H4 (cell line): ENCODE measurements around the gene RABGEF1. TPM values are rescaled to one million over a fixed set of nuclear protein-coding genes. Genes with fewer than 3 reads are reported as not detected.
"Not testable (repeated sequence)": the region's sequence is repeated elsewhere in the genome, so short reads cannot be mapped to it uniquely, and the experiment has no call there.

Source experiments
- DNase-seq: peaks from one replicate; pipeline ENCODE4 v3.0.0-alpha.2; 2015; ENCODE audit warnings: low spot score
- total RNA-seq: library from RNA; depleted of rRNA; stranded (reverse); fragments of >200 nt; shearing (Covaris generic); gene quantifications from 2 replicates; pipeline ENCODE4 v1.2.3, GENCODE V29; 2014

The RABGEF1 gene
- total RNA-seq, 1 experiment from 2014 or later, result 34.0 TPM

DNA sequence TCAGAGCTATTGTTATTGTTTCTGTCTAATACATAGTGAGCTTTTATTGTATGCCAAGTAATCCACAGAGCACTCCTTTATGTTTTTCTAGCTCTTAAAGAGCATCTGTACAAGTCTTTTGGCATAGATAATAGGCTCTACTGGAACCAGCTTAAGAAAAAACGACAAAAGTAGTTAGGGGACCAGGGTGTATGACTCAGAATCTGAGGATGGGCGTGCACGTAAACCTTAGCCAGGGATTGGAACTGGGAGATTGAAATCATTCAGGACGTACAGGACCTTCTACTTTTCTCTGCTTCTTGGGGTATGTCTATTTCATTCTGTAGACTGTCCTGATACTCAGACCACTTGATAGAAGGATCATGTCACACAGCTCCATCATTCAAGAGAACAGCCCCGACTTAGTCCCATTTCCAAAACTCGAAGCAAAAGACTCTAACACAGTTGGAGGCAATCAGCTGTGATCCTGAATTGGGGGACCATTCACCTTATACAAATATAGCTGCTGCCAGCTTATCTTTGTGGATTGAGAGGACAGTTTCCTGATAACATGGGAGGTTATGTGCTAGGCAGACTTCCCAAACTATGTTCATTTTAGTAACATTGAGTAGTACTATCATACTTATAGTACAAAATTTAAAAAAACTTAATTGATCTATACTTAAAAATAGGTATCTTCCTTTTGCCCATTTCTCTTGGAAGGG is 24.9 kb downstream of the RABGEF1 start:
- not testable (repeated sequence) for DNase-seq

DNA sequence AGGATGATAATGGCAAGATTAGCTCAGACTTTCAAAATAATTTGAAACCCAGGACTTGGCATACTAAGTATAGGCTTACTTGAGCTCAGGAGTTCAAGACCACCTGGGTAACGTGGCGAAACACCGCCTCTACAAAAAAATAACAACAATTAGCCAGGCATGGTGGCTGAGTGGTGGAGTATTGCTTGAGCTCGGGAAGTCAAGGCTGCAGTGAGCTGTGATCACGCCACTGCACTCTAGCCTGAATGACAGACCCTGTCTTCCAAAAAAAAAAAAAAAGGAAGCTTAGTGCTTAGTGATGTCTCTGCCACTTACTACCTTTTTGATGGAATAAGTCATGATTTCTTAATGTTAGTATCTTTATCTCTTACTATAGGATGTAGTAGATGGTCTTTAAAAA is 25.5 kb downstream of the RABGEF1 start:
- no peak for DNase-seq

DNA sequence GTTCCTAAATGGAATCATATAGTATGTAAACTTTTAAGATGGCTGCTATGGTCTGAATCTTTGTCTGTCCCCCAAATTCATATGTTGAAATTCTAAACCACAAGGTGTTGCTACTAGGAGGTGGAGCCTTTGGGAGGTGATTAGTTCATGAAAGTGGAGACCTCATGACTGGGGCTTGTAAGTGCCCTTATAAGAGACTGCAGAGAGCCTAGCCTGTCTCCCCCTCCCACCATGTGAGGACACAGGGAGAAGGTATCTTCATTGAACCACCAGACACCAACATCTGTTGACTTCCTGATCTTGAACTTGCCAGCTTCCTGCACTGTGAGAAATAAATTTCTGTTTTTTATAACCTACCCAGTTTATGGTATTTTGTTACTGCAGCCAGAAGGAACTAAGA is 27.0 kb downstream of the RABGEF1 start:
- not testable (repeated sequence) for DNase-seq

DNA sequence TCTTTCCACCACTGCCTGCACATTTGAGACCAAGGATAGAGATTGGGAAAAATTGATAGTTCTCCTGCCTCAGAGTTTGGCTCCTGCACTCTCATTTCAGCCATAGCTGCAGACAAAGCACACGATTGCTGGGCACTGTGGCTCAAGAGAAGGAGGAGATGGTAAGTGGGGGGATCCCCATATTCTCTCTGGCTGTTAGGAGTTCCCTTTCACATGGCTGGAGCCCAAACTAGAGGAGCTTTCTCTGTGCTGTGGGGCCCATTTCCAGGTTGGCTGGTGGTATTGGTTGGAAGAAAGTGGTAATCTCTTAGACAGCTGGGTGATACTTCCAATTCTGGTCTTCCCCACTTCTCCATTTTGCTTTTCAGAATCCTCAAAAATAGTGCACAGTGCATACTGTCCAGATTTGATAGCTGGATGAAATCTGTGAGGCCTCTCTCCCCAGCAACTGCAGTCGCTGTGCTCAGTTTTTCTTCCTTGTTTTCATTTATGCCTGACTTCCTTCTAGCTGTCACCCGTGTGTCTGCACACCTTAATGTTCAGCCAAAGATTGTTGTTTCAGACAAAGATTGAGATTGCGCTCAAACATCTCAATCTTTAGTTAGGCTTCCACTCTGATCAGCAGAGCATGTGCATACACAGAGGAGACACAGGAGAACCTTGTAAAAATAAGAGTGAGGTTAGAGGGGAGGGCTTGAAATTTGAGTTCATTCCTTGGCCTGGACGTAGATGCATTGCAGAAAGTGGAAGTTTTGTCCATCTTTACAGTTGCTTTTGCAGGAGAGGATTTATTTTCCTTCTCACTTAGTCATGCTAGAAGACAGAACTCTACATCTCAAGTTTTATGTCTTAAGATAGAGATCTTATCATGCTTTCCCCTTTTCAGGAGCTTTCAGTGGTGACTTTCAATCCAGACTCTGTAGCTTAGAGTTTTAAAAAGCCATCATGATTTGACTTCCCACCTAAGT is 28.6 kb downstream of the RABGEF1 start:
- DNase-seq, result no peak

DNA sequence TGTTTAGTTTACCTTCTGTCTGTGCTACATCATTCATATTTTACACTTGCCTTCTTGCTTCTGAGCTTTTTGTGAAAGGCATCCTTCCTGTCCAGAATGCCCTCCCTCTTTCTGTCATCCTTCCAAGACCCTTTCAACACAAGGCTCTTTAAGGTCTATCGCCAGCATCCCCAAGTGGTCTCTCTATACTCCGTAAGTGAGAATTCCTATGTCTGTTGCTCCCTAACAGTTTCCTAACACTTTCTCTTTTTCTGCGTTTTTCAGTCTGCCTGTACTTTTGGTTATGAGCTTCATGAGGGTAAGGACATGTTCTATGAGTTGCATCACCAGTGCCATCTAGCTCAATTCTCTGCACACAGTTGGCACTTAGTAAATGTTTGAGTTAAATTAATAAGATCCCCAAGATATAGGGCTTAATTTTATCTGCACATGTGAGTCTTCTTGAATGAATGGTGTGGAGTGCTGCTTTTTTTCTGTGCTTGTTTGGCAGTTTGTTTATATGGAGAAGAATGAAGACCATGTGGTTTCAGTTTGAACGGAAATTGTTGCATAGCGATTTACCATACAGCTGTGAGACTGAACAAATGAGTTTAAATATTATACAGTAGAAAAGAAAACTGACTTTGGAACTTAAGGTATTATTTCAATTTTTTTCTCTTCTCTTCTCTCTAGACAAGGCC is 29.4 kb downstream of the RABGEF1 start:
- no peak for DNase-seq

DNA sequence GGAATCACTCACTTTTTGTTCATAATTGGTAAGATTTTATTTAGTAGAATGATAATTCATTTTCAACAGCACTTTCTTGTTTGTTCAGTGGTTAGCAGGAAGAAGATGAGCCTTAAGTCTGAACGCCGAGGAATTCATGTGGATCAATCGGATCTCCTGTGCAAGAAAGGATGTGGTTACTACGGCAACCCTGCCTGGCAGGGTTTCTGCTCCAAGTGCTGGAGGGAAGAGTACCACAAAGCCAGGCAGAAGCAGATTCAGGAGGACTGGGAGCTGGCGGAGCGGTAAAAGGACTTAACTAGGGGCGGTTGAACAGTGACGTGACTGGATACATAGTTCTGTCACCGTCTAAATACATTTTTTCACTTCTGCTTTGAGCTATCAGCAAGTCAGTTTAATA is 31.3 kb downstream of the RABGEF1 start:
- no peak for DNase-seq

DNA sequence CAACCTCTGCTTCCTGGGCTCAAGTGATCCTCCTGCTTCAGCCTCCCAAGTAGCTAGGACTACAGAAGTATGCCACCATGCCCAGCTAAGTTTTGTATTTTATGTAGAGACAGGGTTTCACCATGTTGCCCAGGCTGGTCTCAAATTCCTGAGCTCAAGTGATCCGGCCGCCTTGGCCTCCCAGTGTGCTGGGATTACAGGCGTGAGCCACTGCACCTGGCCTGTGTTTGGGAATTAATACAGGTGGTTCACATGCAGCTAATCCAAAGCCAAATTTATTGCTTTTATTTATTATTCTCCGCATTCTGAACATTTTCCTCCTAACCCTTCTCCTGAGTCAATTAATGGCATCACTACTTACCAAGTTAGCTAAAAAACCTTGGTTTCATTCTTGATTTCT is 33.2 kb downstream of the RABGEF1 start:
- DNase-seq, result not testable (repeated sequence)

DNA sequence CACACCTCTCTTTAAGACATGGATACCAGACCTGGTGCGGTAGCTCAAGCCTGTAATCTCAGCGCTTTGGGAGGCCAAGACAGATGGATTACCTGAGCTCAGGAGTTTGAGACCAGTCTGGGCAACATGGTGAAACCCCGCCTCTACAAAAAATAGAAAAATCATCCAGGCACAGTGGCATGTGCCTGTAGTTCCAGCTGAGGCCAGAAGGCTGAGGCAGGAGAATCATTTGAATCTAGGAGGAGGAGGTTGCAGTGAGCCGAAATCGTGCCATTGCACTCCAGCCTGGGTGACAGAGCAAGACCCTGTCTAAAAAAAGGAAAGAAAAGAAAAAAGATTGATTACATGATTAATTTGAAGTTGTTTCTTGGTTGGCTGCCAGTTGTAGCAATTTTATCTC is 35.9 kb downstream of the RABGEF1 start:
- not testable (repeated sequence) for DNase-seq

DNA sequence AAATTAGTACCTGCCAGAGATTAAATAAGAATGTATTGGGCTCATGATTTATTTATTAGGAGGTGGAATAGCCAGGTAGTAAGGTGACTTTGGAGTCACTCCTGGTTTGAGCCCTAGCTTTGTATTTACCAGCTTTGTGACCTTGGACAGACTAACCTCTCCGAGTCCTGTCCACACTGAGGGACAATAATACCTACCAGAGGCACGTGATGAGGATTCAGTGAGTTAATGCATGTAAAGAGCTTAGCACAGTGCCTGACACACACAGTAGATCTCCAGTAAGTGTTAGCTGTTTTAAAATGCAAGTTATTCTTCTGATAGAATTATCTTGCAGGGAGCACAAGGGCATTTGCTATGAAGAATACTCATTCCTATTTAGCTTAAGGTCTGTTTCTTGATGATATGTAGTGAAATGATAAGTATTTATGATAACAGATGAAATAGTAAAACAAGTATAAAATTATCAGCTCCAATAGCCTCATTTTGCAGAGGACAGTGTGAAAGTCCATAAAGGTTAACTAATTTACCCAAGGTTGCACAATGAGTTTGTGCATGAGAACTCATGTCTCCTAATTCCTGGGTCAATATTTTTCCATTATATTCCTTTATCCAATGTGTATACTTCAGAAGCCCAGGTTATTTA is 36.4 kb downstream of the RABGEF1 start:
- DNase-seq, result no peak

DNA sequence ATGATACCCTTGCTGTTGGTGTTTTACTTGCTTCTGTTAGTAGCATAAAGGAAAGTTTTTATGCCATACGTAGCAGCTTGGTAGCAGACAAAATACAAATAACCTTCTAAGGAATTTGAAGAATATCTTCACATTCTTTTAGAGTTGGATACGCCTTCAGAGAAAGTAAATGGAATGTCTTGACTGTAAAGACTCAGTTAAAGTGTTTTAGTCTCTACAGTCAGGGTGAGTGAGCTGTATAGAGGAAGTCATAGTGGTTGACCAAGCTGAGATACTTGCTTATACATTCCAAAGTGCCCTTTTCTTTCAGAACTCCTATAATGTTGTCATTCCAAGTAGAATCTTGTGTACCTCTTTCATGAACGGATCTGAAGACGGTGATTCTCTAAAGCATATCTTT is 37.7 kb downstream of the RABGEF1 start:
- DNase-seq, result no peak

DNA sequence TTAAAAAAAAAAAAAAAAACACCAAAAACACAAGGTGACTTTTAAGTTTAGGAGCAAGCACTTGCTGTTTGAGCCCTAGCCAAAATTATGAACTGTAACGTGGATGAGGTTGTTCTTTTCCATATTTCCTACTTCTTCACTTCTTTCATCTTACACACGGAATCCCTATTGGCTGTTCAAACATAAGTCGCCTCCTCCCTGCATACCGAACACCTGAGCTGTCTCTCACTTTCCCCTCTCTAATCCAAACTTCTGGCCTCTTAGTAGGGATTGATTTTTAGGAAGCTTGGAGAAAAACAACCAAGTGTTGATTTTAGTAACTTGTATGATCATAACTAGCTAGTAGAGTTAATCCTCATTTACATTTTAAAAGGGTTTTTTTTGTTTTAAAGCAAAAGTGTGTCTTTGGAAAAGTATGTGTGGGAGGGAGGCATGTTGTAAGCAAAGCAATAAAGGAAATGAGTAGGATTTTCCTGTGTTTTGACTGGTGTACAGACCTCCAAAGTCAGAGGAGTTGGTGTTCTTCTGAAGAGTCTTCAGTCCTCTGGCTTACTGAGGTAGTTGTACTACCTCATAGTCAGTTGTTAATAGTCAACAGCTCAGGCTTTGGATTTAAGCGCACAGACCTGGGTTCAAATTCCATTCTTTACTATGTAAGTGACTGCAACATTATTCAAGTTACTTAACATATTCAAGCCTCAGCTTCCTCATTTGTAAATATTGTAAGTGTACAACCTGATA is 39.3 kb downstream of the RABGEF1 start:
- no peak for DNase-seq

DNA sequence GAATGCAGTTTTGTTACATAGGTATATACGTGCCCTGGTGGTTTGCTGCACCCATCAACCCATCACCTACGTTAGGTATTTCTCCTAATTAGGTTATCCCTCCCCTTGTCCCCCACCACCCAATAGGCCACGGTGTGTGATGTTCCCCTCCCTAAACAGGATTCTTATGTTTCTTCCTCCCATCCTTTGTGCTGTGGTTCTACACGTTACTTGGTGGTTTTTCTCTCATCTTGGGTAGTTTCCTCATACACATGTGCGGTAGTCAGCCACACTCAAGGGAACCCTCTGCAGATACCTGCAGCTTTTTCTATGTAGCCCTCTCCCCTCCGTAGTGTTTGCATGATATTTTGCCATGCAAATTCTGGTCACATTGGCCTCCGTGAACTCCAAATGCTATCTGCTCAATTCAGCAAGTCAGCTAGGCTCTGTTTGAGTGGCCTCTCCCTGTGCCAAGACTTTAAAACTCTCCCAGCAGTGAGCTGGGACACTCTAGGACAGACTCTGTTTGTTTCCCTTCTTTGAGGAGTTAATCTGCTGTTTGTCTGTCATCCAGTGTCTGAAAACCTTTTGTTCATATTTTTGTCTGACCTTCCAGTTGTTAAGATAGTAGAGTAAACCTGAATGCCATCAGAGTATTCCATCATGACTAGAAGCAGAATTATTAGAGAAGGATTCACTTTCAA is 41.0 kb downstream of the RABGEF1 start:
- DNase-seq, result no peak

DNA sequence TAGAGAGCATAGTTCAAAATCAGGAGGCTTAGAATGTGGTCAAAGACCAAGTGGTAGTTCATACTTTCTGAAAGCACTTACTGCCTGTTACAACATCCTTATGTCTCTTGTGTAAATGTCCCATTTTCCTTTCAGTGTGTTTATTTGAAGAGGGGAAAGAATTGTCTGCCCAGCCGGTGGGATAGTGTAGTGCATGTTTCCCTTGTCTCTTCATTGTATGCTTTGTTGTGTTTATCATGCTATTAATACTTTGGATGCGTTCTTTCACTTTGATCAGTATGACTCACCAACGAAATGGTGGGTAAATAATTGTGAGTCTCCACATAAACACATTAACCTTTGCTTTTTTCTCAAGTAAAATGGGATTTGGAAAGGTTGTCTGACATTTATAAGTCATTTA is 42.3 kb downstream of the RABGEF1 start:
- not testable (repeated sequence) for DNase-seq

DNA sequence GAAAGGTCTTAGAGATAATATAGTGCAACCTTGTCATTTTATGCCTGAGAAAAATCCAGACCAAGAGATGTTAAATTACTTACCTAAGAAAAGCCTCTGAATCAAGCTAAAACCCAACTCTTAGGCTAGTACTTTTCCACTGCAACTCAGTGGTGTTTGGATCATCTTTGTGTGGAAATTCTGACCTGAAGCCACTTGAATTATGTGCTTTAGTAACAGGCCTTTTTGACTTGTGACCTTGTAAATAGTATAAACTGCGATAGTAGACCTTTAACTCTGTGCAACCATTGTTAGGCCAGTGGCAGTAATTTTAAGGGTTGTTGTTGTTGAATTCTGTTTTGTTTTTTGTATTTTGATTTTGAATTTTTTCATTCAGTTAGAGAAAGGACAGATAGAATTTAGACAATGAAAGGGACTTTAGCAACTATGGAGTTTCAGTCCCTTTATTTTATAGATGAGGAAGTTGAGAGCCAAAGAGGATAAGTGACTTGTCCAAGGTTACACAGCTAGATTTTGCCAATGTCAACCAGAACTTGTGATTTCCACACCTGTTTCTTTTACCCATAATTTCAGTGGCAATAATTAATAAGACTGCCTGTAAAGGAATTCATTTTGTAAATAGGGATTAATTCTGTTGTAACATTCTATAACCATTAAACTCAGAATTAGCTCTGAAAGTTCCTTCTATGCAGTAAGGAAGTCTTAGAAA is 43.5 kb downstream of the RABGEF1 start:
- DNase-seq, result not testable (repeated sequence)

DNA sequence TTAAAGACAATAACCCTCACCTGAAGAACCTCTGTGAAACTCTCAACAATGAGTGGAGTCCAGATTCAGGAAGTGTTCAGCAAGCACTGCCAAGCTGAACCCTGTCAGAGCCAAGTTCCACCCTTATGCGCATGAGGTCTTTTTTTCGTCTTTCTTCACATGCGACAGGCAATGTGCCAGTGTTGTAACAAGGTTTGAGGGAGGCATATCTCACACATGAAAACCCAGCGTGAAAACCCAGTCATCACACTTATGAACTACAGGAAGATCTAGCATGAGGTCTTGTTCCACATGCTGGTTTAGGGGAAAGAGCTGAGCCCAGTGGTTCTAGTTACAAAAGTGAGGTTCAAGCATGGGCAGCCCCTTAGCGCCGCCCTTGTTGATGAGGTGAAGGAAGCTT is 49.7 kb downstream of the RABGEF1 start:
- no peak for DNase-seq

DNA sequence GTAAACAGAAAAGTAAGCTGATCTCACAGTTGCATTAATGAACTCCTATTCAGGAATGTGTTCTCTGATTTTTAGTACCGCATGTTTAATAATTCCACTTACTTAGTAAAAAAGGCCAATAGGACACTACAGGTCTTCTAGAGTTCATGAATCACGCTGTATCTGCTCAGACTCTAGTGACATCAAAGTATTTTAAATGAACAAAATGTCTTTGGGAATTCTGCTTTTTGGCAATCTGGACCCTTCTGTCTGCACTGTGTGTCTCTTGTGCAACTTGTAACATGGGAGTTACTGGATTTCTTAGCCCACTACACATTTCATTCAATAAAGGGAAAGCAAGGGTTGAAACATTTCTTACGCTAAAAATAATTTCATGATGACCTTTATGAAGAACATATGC is 50.2 kb downstream of the RABGEF1 start:
- DNase-seq, result no peak

DNA sequence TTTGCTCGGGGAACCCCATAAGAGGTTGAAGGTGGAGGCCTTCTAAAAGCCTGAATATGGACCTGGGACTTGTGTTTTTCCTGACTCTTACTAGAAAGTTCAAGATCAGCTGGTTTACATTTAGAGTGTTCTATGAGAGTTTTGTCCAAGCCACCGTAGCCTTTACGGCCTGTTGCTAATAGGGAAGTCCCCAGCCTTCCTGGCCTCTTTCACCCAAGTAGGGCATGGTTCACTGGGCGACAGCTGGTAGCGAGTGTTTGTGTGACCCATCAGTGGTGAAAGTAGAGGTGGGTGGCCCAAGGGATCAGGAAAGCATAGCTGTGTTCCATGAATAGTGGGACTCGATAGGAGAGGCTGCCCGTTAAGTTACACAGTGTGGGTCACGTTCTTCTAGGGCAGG is 60.1 kb downstream of the RABGEF1 start:
- DNase-seq, result no peak

DNA sequence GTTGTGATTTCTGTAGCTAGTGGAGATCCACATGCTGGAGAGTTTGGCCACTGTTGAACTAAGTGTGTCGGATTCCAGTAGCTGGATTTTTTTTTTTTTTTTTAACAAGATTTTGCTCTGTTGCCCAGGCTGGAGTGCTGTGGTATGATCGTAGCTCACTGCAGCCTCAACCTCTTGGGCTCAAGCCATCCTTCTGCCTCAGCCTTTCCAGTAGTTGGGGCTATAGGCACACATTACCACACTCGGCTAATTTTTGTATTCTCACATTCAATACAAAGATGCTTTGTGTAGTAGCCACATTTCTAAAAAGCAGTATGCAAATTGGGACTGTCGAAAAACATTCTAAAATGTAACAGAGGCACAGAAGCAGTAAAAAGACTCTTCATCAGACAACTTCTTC is 63.5 kb downstream of the RABGEF1 start:
- no peak for DNase-seq

DNA sequence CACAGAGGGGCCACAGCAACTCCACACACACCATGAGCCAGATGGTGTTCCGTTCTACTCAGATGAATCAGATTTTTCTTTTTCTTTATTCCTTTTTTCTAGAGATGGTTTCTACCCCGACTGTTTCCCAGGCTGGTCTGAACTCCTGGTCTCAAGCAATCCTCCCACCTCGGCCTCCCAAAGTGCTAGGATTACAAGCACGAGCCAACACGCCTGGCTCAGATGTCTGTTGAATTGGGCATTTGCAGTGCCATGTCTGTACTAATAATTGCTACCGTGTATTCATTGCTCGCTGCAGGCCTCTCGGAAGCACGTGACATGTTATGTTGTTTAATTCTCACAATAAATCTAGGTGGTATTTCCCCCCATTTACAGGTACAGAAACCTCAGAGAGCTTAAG is 67.2 kb downstream of the RABGEF1 start:
- no peak for DNase-seq

DNA sequence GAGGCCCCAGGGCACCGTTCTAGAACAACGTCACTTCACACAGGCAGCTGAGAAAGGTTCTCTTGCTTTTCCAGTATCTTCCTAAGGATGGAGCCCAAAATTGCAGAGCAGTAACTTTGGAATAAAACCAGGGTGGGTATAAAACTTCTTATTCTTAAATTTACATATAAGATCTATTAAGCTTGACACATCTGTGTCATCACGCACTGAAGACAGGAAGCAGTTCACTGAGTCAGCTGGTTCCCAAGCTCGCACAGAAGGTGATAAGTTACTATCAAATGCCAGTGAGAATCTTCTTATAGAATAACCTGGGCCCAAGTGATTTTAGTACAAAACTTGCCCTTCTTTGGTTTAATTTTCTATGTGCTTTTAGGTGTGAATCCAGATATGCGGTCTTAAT is 70.2 kb downstream of the RABGEF1 start:
- no peak for DNase-seq
